Body of pancreas (tissue), 4 donors: ENCODE results near the gene EP300. TPM values are rescaled to one million over a fixed set of nuclear protein-coding genes. Genes with fewer than 3 reads are reported as not detected.
A peak's percentile ranks its signal among the peaks of the same experiment; 100 is the strongest.
"Not testable (repeated sequence)": the region's sequence is repeated elsewhere in the genome, so short reads cannot be mapped to it uniquely, and the experiment has no call there.

ENCODE experiments used
- ATAC-seq: fragments of 150-250 bp; one replicate; pipeline ENCODE4 v1.9.1; 2016
- DNase-seq, 4 donors: peaks; one replicate each; pipeline ENCODE4 v3.0.0-alpha.2; 2019
- H3K27ac ChIP-seq, 4 donors: fragments of 200-600 bp; sonication (generic); 1 replicate in 3 of 4; 2 replicates in 1 of 4; pipeline versions ENCODE4 v1.5.1 to v1.6.1; 2016 to 2019; ENCODE audit warnings: mild to moderate bottlenecking in 1 of 4, mixed read lengths in 1 of 4, moderate library complexity in 1 of 4
- H3K27me3 ChIP-seq, 2 donors: fragments of 200-600 bp; sonication (generic); one replicate each; pipeline ENCODE4 v1.6.0; 2016; ENCODE audit warnings: mild to moderate bottlenecking in 1 of 2
- H3K36me3 ChIP-seq, 2 donors: fragments of 200-600 bp; sonication (generic); replicated peaks in 1 of 2; 2 replicates each; pipeline ENCODE4 v1.5.1; 2016; ENCODE audit warnings: low read depth in 2 of 2; ENCODE audit not compliant: insufficient read depth in 1 of 2
- H3K4me1 ChIP-seq: fragments of 200-600 bp; sonication (generic); one replicate; pipeline ENCODE4 v1.6.0; 2016
- H3K4me3 ChIP-seq, 2 donors: fragments of 200-600 bp; sonication (generic); 1 replicate in 1 of 2; 2 replicates in 1 of 2; pipeline ENCODE4 v1.5.1; 2016 to 2019
- H3K9me3 ChIP-seq, 3 donors: fragments of 200-600 bp; sonication (generic); 1 replicate in 2 of 3; 2 replicates in 1 of 3; pipeline ENCODE4 v1.5.1; 2016
- CTCF ChIP-seq, 7 experiments: fragments of 450-650 bp in 4 of 7; fragments of 200-600 bp in 3 of 7; sonication (generic) in 3 of 7; IDR thresholded peaks; one replicate each; pipeline ENCODE4 v1.5.1; 2016 to 2019; ENCODE audit warnings: antibody characterized with exemption in 7 of 7
- POLR2A ChIP-seq, 3 donors: fragments of 450-650 bp; IDR thresholded peaks; one replicate each; pipeline ENCODE4 v1.6.1; 2016; ENCODE audit warnings: antibody characterized with exemption in 3 of 3, mild to moderate bottlenecking in 2 of 3
- WGBS, 2 donors: methylation state at CpG; one replicate each; pipeline ENCODE4 v1.1.5; 2017; 5-methylcytosine and 5-hydroxymethylcytosine counted together
- intact Hi-C: fragments of 100-400 bp; cut with DNase I; formaldehyde crosslinking; loops from one replicate; pipeline ENCODE4 v1.15.1; 2023
- total RNA-seq, 2 donors: library from RNA; depleted of rRNA; stranded (reverse); fragments of >200 nt; gene quantifications; one replicate each; pipeline ENCODE4 v1.1.0, GENCODE V29; 2016

EP300 gene
- total RNA-seq, result 10 to 100 TPM; 35.0 to 68.2 TPM

DNA sequence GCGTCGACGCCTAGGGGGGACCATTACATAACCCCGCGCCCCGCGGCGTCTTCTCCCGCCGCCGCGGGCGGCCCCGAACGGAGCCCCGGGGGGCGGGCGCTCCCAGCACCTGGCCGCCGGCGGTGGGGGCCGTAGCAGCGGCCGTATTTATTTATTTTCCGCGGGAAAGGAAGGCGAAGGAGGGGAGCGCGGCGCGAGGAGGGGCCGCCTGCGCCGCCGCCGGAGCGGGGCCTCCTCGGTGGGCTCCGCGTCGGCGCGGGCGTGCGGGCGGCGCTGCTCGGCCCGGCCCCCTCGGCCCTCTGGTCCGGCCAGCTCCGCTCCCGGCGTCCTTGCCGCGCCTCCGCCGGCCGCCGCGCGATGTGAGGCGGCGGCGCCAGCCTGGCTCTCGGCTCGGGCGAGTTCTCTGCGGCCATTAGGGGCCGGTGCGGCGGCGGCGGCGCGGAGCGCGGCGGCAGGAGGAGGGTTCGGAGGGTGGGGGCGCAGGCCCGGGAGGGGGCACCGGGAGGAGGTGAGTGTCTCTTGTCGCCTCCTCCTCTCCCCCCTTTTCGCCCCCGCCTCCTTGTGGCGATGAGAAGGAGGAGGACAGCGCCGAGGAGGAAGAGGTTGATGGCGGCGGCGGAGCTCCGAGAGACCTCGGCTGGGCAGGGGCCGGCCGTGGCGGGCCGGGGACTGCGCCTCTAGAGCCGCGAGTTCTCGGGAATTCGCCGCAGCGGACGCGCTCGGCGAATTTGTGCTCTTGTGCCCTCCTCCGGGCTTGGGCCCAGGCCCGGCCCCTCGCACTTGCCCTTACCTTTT is at the start of gene EP300:
Gene EP300 (plus strand): TSS at position 570 of the 795 bp plus-strand sequence. CDS start 413 bp downstream, outside the sequence.
- Histone ChIP-seq H3K27me3 (no peaks in the 10 kb centered on the region), H3K9me3 (no peaks in the 10 kb centered on the region), H3K36me3 (no peaks in the 10 kb centered on the region), H3K27ac (peak within 1 kb of the TSS; percentile 98 to 100 (median 100)), H3K4me3 (peak within 1 kb of the TSS; percentile 73 to 97), H3K4me1 (peaks cover 39% of the 10 kb centered on the region)
- DNase-seq (peak; percentile 74 to 85 (median 76)), ATAC-seq (peak; percentile 31)
- TF ChIP-seq CTCF (IDR thresholded peaks at IDR 0.05) (peak in 4 of 7 experiments; percentile 8 to 35 (median 28)), POLR2A (IDR thresholded peaks at IDR 0.05) (peak; percentile 28 to 73 (median 72))
- intact Hi-C loops, result loop anchor here (5.0 kb wide), 1 partner anchor 140 kb away; the partner anchor contains the start of gene RBX1
- WGBS, 2 donors, result 0% methylated on average over 54 of the region's 112 CpGs; no CpG with 5 or more reads in 1 of the 2 donors

- no peaks in the 10 kb centered on the region for H3K27me3 ChIP-seq
- no peak for ATAC-seq
- no peaks in the 10 kb centered on the region for H3K36me3 ChIP-seq
- no peak overlapping the region for H3K4me3 ChIP-seq
- H3K4me1 ChIP-seq, result no peaks in the 10 kb centered on the region
- H3K27ac ChIP-seq, result no peak overlapping the region
- 73 to 78% methylated on average over 6 of the region's 6 CpGs for WGBS, 2 donors
- no peak for DNase-seq
- no peak for TF ChIP-seq CTCF (IDR thresholded peaks at IDR 0.05)
- TF ChIP-seq POLR2A (IDR thresholded peaks at IDR 0.05), result no peak
- no peaks in the 10 kb centered on the region for H3K9me3 ChIP-seq
- intact Hi-C loops, result no loop called here
These were observed 48.7 kb upstream of the EP300 start for GRCh38 chr22:41043722-41044121.

GRCh38 chr22:41045575-41045974 is 46.8 kb upstream of the EP300 start:
- ATAC-seq, H3K27ac ChIP-seq, H3K4me1 ChIP-seq, H3K27me3 ChIP-seq, DNase-seq, H3K9me3 ChIP-seq, H3K4me3 ChIP-seq, H3K36me3 ChIP-seq, intact Hi-C loops: not testable (repeated sequence)
- 81 to 87% methylated on average over 12 of the region's 12 CpGs for WGBS, 2 donors

GRCh38 chr22:41047801-41048211 is 44.6 kb upstream of the EP300 start:
- ATAC-seq, result no peak
- Histone ChIP-seq H3K36me3 (no peaks in the 10 kb centered on the region), H3K4me1 (no peaks in the 10 kb centered on the region), H3K4me3 (no peak overlapping the region), H3K27me3 (no peaks in the 10 kb centered on the region), H3K9me3 (no peaks in the 10 kb centered on the region), H3K27ac (no peak overlapping the region)
- intact Hi-C loops, result no loop called here
- peak in 1 of 4 donors; percentile 4 for DNase-seq
- WGBS, 2 donors, result 80 to 81% methylated on average over 3 of the region's 3 CpGs
- TF ChIP-seq POLR2A (IDR thresholded peaks at IDR 0.05) (no peak), CTCF (IDR thresholded peaks at IDR 0.05) (no peak)

GRCh38 chr22:41048345-41048744 is 44.0 kb upstream of the EP300 start:
- H3K9me3 ChIP-seq, DNase-seq, H3K27me3 ChIP-seq, ATAC-seq, H3K36me3 ChIP-seq, H3K4me3 ChIP-seq, H3K4me1 ChIP-seq, intact Hi-C loops: not testable (repeated sequence)
- H3K27ac ChIP-seq, result peak overlapping the region in 1 of 4 donors; percentile 18
- WGBS, 2 donors, result 83 to 95% methylated on average over 12 of the region's 12 CpGs
